22Rv1 (cell line): ENCODE data around the gene ATRNL1.
"Not testable (repeated sequence)": the region's sequence is repeated elsewhere in the genome, so short reads cannot be mapped to it uniquely, and the experiment has no call there.

ENCODE experiments used
- H3K27ac ChIP-seq: fragments of 450-650 bp; 2 replicates; pipeline ENCODE4 v1.5.1; 2017
- CTCF ChIP-seq: fragments of 450-650 bp; IDR thresholded peaks from 2 replicates; pipeline ENCODE4 v1.5.1; 2017; ENCODE audit warnings: mild to moderate bottlenecking
- ZFX ChIP-seq: fragments of 450-650 bp; IDR thresholded peaks from 2 replicates; pipeline ENCODE4 v1.6.1; 2017; ENCODE audit warnings: antibody characterized with exemption, borderline replicate concordance

Gene ATRNL1

GRCh38 chr10:115214829-115215228, 121.7 kb downstream of the ATRNL1 start:
- no peak overlapping the region for H3K27ac ChIP-seq
- TF ChIP-seq ZFX, result no peak
- no peak for TF ChIP-seq CTCF

- no peak for TF ChIP-seq CTCF
- no peak for TF ChIP-seq ZFX
- H3K27ac ChIP-seq, result no peak overlapping the region
Measured at GRCh38 chr10:115219203-115219602, 126.0 kb downstream of the ATRNL1 start.

GRCh38 chr10:115222039-115222438, 128.9 kb downstream of the ATRNL1 start:
- no peak for TF ChIP-seq CTCF
- TF ChIP-seq ZFX, result no peak
- no peak overlapping the region for H3K27ac ChIP-seq

- no peak overlapping the region for H3K27ac ChIP-seq
- TF ChIP-seq ZFX (no peak), CTCF (no peak)
Measured at GRCh38 chr10:115239761-115240160, 146.6 kb downstream of the ATRNL1 start.

GRCh38 chr10:115250784-115251183, 157.6 kb downstream of the ATRNL1 start:
- no peak overlapping the region for H3K27ac ChIP-seq
- TF ChIP-seq CTCF, result no peak
- no peak for TF ChIP-seq ZFX

- H3K27ac ChIP-seq, result not testable (repeated sequence)
Measured at GRCh38 chr10:115253765-115254164, 160.6 kb downstream of the ATRNL1 start.

- no peak overlapping the region for H3K27ac ChIP-seq
- TF ChIP-seq CTCF (no peak), ZFX (no peak)
Measured at GRCh38 chr10:115272482-115272881, 179.3 kb downstream of the ATRNL1 start.

- H3K27ac ChIP-seq, result no peak overlapping the region
Measured at GRCh38 chr10:115278294-115278693, 185.1 kb downstream of the ATRNL1 start.

More at GRCh38 chr10:115278294-115278693, 185.1 kb downstream of the ATRNL1 start:
- no peak for TF ChIP-seq CTCF
